MCF 10A (cell line): ENCODE results near the gene DUSP22. TPM values are rescaled to one million over a fixed set of nuclear protein-coding genes. Genes with fewer than 3 reads are reported as not detected.

ENCODE experiments used
- BruUV-seq: library from RNA; stranded (reverse); fragments of 400-500 nt; replicated peaks from 2 replicates; lab custom pipeline; 2021; lab: Mats Ljungman, UMichigan
- CTCF ChIA-PET: fragments of 300-600 bp; sonication (Branson Sonifier 250); formaldehyde crosslinking; extraction: SDS; loops from one replicate; lab custom pipeline; 2021; ENCODE audit warnings: antibody characterized with exemption, inconsistent platforms; lab: Yijun Ruan, JAX
- POLR2A ChIA-PET: fragments of 300-600, 350-650 bp; sonication (Branson Sonifier 250); formaldehyde crosslinking; extraction: SDS; loops from one replicate; lab custom pipeline; 2020; ENCODE audit warnings: antibody characterized with exemption, inconsistent platforms; lab: Yijun Ruan, JAX
- DNase-seq: peaks from one replicate; pipeline ENCODE4 v3.0.0-alpha.2; 2018; ENCODE audit not compliant: unreplicated experiment
- H3K27ac Mint-ChIP-seq: one replicate; pipeline ENCODE4 v1.8.0; 2022; ENCODE audit warnings: mild to moderate bottlenecking, low read depth, mixed read lengths; ENCODE audit not compliant: unreplicated experiment
- H3K27me3 Mint-ChIP-seq: one replicate; pipeline ENCODE4 v1.8.0; 2022; ENCODE audit warnings: mixed read lengths; ENCODE audit not compliant: insufficient read depth, unreplicated experiment
- H3K36me3 Mint-ChIP-seq: one replicate; pipeline ENCODE4 v1.8.0; 2022; ENCODE audit warnings: mild to moderate bottlenecking, moderate library complexity, mixed read lengths; ENCODE audit not compliant: insufficient read depth, unreplicated experiment
- H3K4me1 Mint-ChIP-seq: one replicate; pipeline ENCODE4 v1.8.0; 2022; ENCODE audit warnings: mixed read lengths; ENCODE audit not compliant: insufficient read depth, unreplicated experiment
- H3K4me3 Mint-ChIP-seq: one replicate; pipeline ENCODE4 v1.8.0; 2022; ENCODE audit warnings: mild to moderate bottlenecking, moderate library complexity, mixed read lengths; ENCODE audit not compliant: unreplicated experiment
- H3K9me3 Mint-ChIP-seq: one replicate; pipeline ENCODE4 v1.8.0; 2022; ENCODE audit warnings: mixed read lengths; ENCODE audit not compliant: unreplicated experiment
- intact Hi-C: fragments of 100-400 bp; cut with micrococcal nuclease; formaldehyde crosslinking; loops from 2 replicates; pipeline ENCODE4 v1.14.1; 2022
- total RNA-seq: library from RNA; stranded (reverse); gene quantifications from 2 replicates; pipeline ENCODE4 v1.2.3, GENCODE V29; 2022
- TF ChIP-seq, protein P1 (sequence below): fragments of 200-600 bp; IDR thresholded peaks from one replicate; pipeline ENCODE4 v1.8.0; 2022; ENCODE audit warnings: antibody characterized with exemption, mild to moderate bottlenecking; ENCODE audit not compliant: unreplicated experiment

Gene DUSP22
- total RNA-seq, 1 experiment from 2014 or later, result 29.4 TPM

- H3K36me3 Mint-ChIP-seq, result peaks cover 18% of the 10 kb centered on the region
- ChIA-PET POLR2A (no interaction called here), CTCF (no interaction called here)
- H3K27ac Mint-ChIP-seq, result no peak overlapping the region
- TF ChIP-seq, protein P1, sequence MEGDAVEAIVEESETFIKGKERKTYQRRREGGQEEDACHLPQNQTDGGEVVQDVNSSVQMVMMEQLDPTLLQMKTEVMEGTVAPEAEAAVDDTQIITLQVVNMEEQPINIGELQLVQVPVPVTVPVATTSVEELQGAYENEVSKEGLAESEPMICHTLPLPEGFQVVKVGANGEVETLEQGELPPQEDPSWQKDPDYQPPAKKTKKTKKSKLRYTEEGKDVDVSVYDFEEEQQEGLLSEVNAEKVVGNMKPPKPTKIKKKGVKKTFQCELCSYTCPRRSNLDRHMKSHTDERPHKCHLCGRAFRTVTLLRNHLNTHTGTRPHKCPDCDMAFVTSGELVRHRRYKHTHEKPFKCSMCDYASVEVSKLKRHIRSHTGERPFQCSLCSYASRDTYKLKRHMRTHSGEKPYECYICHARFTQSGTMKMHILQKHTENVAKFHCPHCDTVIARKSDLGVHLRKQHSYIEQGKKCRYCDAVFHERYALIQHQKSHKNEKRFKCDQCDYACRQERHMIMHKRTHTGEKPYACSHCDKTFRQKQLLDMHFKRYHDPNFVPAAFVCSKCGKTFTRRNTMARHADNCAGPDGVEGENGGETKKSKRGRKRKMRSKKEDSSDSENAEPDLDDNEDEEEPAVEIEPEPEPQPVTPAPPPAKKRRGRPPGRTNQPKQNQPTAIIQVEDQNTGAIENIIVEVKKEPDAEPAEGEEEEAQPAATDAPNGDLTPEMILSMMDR, result no peak
- H3K4me3 Mint-ChIP-seq, result no peak overlapping the region
- no peaks in the 10 kb centered on the region for H3K4me1 Mint-ChIP-seq
- H3K27me3 Mint-ChIP-seq, result no peaks in the 10 kb centered on the region
- H3K9me3 Mint-ChIP-seq, result no peaks in the 10 kb centered on the region
- no peak for DNase-seq
- intact Hi-C loops, result no loop called here
- BruUV-seq, result no TSS peak
Observed at GRCh38 chr6:343226-343935, 51.1 kb downstream of the DUSP22 start.

DNA sequence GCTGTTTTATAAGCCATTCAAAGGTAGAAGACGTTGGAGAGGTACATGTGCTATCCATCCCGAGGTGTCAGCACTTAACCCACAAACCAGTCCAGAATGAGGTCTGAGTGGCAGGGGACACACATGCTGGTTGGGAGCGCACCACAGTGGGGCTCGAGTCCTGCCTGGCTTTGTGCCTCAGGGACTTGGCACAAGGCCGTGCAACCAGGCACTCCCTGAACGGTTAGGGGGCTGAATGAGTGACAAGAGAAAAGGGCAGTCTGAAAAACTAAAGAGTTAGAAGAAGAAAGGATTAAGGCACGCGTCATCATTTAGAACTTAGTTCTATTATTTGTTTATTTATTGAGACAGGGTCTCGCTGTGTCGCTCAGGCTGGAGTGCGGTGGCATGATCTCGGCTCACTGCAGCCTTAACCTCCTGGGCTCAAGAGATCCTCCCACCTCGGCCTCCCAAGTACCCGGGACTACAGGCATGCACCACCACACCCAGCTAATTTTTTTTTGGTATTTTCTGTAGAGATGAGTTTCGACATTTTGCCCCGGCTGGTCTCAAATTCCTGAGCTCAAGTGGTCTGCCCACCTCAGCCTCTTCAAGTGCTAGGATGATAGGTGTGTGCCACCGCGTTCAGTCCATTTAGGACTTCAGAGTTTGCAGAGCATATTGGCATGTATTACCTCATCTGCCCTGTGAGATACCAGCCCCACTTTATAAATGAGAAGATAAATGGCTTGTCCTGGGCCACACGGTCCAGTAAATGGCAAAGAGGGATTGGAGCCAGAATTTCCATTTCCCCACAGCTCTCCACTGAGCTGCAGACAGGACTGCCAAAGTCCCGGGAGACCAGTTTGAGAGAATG, 51.9 kb downstream of the DUSP22 start:
- H3K4me3 Mint-ChIP-seq, result no peak overlapping the region
- H3K36me3 Mint-ChIP-seq, result peaks cover 25% of the 10 kb centered on the region
- TF ChIP-seq, protein P1, result no peak
- no peaks in the 10 kb centered on the region for H3K4me1 Mint-ChIP-seq
- POLR2A ChIA-PET, result no interaction called here
- no peak for DNase-seq
- CTCF ChIA-PET, result interaction anchor here (0.6 to 0.8 kb wide), 2 partner anchors 16 to 68 kb away, joined by 3 to 6 read pairs; no protein-coding TSS in a partner anchor
- intact Hi-C loops, result no loop called here
- H3K27me3 Mint-ChIP-seq, result no peaks in the 10 kb centered on the region
- no peak overlapping the region for H3K27ac Mint-ChIP-seq
- no peaks in the 10 kb centered on the region for H3K9me3 Mint-ChIP-seq
- no TSS peak for BruUV-seq

- ChIA-PET POLR2A (no interaction called here), CTCF (interaction anchor here (0.6 to 1.3 kb wide), 3 partner anchors 11 to 68 kb away, joined by 3 to 6 read pairs (median 3); no protein-coding TSS in a partner anchor)
- TF ChIP-seq, protein P1, result no peak
- Mint-ChIP-seq H3K27me3 (no peaks in the 10 kb centered on the region), H3K9me3 (no peaks in the 10 kb centered on the region), H3K36me3 (peaks cover 28% of the 10 kb centered on the region), H3K4me1 (no peaks in the 10 kb centered on the region), H3K4me3 (no peak overlapping the region), H3K27ac (no peak overlapping the region)
- BruUV-seq, result no TSS peak
- intact Hi-C loops, result no loop called here
- DNase-seq, result no peak
Observed at GRCh38 chr6:344816-345340, 52.6 kb downstream of the DUSP22 start.
